Retina (tissue), 1 donor: ENCODE results near the gene UBE2L3.
"Not testable (repeated sequence)": the region's sequence is repeated elsewhere in the genome, so short reads cannot be mapped to it uniquely, and the experiment has no call there.

Source experiments
- DNase-seq: peaks from one replicate; pipeline ENCODE4 v3.0.0-alpha.2; 2016

The UBE2L3 gene

DNA sequence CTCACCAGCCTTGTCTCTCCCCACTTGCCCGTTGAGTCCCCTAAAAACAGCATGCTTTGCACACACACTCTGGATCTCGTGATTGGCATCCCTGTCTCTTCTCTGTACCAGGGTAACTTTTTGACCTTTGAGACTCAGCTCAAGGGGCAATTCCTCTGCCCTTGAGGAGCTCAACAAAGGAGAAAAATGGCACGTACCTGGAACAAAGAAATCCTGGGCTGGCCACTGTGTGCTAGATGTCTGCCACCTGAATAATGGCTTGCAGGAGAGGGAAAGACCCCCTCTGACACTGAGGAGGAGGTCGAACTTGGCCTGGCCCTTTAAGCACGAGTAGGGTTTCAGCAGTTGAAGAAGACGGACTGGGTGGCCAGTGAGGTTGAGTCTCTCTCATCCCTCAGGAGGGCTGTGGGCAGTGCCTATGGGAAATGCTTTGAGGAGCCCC is 5.8 kb downstream of the UBE2L3 start:
- DNase-seq = no peak

- DNase-seq = no peak
Measured at GRCh38 chr22:21573750-21574494, 6.4 kb downstream of the UBE2L3 start.

GRCh38 chr22:21579474-21579851 is 11.9 kb downstream of the UBE2L3 start:
- no peak for DNase-seq

GRCh38 chr22:21580623-21581007 is 13.1 kb downstream of the UBE2L3 start:
- not testable (repeated sequence) for DNase-seq

DNA sequence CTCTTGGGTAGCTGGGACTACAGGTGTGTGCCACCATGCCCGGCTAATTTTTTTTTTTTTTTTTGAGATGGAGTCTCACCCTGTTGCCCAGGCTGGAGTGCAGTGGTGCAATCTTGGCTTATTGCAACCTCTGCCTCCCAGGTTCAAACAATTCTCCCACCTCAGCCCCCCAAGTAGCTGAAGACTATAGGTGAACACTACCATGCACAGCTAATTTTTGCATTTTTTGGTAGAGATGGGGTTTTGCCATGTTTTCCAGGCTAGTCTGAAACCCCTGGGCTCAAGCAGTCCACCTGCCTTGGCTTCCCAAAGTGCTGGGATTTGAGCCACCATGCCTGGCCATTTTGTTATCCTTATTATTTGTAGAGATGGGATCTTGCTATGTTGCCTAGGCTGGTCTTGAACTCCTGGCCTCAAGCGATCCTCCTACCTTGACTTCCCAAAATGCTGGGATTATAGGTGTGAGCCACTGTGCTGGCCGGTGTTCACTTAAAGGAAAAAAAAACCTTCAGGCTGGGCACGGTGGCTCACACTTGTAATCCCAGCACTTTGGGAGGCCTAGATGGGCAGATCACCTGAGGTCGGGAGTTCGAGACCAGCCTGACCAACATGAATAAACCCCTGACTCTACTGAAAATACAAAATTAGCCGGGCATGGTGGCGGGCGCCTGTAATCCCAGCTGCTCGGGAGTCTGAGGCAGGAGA is 13.6 kb downstream of the UBE2L3 start:
- DNase-seq = not testable (repeated sequence)

- DNase-seq = no peak
Measured at GRCh38 chr22:21582801-21583740, 15.6 kb downstream of the UBE2L3 start.

- DNase-seq = no peak
Measured at GRCh38 chr22:21585389-21585788, 17.9 kb downstream of the UBE2L3 start.

DNA sequence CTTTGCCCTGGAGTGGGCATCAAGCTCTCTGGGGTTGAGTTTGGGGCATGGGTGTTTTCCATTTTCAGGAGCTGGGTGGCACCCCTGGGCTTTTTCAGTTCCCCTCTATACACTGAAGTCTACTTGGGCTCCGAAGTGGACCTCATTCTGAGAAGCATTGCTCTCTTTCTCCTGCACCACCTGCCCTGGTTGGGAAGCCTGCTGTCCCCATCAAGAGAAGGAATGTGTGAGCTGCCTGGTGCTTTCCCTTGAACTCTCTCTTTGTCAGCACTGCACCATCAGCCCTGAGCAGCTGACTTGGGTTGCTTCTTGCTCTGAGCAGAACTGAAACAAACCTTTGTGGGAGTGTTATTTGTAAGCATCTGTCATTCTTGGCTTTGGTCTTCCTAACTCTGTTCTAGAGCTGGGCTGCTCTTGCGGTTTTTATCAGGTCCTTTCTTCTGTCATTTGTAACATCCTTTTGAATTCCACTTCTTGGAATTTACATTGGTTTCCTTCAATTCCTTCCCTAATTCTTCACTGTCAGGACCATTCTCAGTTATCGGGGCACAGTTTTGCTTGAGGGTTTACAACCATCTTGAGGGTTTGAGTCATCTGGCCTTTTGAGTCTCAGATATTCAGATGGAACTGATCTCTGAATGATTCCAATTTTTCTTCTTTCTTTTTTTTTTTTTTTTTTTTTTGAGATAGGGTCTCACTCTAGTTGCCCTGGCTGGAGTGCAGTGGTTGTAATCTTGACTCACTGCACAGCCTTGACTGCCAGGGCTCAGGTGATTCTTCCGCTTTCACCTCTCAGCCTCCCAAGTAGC is 20.5 kb downstream of the UBE2L3 start:
- no peak for DNase-seq

DNA sequence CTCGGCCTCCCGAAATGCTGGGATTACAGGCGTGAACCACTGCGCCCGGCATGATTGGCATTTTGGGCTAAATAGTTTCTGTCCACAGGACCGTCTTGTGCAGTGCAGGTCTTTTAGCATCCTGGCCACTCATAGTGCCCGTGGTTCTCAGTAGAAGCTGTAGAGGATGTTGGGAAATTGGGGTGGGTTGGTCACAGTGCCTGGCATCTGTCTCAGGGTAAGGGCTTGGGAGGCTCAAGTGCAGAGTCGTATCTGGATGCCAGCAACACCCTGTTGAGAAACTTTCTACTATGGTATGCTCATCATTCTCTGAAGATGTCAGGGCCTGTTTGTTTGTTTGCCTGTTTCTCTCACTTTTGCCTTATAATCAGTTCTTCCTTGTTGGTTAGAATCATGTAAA is 21.9 kb downstream of the UBE2L3 start:
- DNase-seq = no peak

DNA sequence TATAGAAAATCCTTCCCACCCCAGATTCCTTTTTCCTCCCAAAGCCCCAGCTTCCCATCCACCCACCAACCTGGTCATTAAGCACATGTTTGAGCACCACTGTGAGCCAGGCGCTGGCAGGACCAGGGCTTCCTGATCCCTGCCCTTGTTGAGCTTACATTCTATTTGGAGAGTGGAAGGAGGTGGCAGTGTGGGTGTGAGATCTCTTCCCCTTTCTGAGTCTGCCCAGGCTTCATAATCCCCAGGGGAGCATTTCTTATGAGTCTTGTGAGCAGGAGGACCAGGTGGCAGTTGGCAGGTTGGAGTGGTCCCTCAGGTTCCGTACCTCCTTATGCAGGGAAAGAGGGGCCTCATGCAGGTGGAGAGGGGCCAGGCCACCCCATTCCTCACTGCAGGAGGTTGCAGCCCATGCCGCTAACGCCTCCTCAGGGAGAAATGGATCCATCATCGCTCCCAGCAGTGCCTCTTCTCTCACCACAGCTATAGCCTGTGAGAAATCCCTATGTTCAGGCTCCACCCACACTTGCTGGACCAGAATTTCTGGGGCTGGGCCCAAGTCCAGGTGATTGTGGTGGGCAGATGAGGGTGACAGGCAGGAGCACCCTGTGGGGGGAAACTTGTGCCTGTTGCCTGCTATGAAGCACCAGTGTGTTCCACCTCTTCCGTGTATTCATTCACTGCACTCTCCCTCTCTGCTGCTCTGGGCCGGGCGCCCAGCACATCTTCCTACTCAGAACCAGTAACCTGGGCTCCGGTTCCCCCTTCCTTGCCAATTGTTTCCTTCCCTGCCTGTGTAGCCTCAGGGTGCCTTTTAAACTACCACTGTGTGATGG is 23.5 kb downstream of the UBE2L3 start:
- DNase-seq = no peak

- no peak for DNase-seq
Measured at GRCh38 chr22:21591695-21592094, 24.2 kb downstream of the UBE2L3 start.

DNA sequence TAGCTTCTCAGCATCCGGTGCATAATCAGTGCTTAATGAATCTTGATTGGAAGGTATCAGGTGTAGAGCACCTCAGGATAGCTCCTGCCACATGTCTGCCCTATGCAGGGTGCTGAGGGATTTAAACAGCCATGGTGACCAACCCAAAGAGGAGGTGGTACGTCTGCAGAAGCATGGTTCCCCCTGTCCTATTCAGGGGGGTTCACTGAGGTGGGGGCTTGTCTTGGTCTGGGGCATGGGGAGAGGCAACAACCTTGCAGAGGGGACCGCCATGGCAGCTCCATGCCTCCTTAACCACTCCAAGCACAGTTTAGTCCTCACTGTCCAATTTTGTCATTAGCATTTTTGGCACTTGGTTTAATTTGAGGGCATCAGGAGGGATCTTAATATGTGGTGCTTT is 24.9 kb downstream of the UBE2L3 start:
- no peak for DNase-seq

GRCh38 chr22:21593406-21594232 is 26.1 kb downstream of the UBE2L3 start:
- no peak for DNase-seq

DNA sequence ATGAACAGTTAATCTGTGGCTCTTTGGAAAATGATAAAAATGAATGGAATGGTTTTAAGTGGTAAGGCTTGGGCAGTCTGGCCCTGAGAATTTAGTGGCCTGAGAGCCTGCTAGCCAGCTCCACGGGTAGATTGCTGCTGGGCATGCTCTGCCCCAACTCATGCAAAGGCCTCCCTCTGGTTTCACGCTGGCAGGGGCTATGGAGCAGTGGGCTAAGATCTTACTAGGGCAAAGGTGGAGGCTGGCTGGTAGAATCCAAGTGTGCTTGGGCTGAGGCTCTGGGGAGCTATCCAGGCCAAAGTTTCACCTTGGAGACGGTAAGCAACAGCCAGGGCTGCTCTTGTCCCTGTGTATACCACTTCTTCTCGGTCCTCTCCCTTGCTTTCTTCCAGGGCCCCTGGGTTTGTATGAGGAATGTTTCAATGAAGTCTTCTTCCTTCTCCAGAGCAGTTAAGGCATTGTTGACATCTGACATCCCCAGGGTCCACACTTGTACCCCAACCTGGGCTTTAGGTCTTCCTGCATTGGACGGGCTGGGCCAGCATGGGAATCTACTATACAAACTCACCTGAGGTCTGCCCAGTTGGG is 27.4 kb downstream of the UBE2L3 start:
- no peak for DNase-seq

- not testable (repeated sequence) for DNase-seq
Measured at GRCh38 chr22:21596356-21597135, 29.0 kb downstream of the UBE2L3 start.

DNA sequence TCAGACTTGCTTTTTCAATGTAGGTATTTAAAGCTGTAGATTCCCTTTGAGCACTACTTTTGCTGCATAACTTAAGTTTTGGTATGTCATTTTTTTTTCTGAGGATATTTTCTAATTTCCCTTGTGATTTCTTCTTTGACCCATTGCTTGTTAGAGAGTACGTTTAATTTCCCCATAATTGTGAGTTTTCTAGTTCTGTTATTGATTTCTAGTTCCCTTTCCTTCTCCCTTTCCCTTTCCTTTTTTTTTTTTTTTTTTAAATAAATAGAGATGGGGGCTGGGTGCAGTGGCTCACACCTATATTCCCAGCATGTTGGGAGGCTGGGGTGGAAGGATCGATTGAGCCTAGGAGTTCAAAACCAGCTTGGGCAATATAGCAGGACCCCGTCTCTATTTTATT is 30.8 kb downstream of the UBE2L3 start:
- DNase-seq = no peak

GRCh38 chr22:21599053-21599893 is 31.8 kb downstream of the UBE2L3 start:
- DNase-seq = no peak

- DNase-seq = no peak
Measured at GRCh38 chr22:21602579-21602978, 35.1 kb downstream of the UBE2L3 start.
